ENCODE data around the gene IL37. TPM values are rescaled to one million over a fixed set of nuclear protein-coding genes. Genes with fewer than 3 reads are reported as not detected.

Gene IL37
- total and polyA plus RNA-seq, 2 donors (not counting 3 experiments of a cell fraction or from before 2014, with no cell fraction given), result not detected

DNA sequence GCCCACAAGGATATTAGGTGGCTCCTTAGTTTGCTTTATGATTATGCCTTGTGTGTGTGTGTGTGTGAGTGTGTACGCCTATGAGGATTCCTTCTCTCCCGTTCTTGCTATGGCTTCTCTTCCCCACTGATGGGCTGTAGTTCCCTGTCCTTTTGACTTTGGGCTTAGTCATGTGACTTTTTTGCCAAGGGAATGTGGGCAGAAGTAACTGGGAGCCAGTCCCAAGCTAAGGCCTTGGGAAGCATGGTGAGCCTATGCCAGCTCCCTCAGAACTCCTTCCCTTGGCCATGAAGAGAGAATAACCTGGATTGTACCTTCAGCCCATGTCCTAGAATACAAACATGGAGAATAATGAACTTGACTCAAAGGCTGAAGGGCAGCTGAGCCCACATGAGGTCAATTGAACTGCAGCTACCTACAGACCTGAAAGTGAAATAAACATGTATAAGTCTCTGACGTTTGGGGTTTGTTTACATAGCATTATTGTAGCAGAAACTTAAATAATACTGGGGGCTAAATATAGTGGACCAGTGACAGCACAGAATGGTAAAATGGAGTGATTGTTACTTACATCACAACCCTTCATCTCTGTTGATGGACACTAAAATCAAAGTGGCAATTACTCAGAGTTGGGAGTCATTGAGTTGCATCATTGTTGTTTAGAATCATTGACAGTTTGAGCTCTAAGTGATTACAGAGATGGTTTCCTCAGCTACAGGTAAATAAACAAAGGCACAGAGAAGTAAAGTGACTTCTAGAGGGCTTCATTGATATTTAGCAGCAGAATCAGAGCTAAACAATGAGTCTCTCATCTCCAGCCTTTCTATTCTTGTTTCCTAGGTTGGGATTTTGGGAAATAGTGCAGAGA is 51.6 kb downstream of the IL37 start:
- ChIA-PET POLR2A (no interaction called here), CTCF (interaction anchor here (1.5 kb wide), 1 partner anchor 149 kb away, joined by 3 read pairs; no protein-coding TSS in a partner anchor)
- no peaks in the 10 kb centered on the region for H3K79me2 ChIP-seq (ENCODE audit: control insufficient read depth, insufficient read depth, low read length)
- no peaks in the 10 kb centered on the region for H4K20me1 ChIP-seq (replicated peaks; ENCODE audit: control insufficient read depth, extremely low read depth, insufficient read depth, low read length)
- no peak overlapping the region for H3K4me2 ChIP-seq (ENCODE audit: insufficient read depth, low read length)
- intact Hi-C loops (cut with micrococcal nuclease), result no loop called here
- TF ChIP-seq, protein P1, sequence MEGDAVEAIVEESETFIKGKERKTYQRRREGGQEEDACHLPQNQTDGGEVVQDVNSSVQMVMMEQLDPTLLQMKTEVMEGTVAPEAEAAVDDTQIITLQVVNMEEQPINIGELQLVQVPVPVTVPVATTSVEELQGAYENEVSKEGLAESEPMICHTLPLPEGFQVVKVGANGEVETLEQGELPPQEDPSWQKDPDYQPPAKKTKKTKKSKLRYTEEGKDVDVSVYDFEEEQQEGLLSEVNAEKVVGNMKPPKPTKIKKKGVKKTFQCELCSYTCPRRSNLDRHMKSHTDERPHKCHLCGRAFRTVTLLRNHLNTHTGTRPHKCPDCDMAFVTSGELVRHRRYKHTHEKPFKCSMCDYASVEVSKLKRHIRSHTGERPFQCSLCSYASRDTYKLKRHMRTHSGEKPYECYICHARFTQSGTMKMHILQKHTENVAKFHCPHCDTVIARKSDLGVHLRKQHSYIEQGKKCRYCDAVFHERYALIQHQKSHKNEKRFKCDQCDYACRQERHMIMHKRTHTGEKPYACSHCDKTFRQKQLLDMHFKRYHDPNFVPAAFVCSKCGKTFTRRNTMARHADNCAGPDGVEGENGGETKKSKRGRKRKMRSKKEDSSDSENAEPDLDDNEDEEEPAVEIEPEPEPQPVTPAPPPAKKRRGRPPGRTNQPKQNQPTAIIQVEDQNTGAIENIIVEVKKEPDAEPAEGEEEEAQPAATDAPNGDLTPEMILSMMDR (IDR thresholded peaks at IDR 0.05; ENCODE audit: extremely low read depth in 1 of 2, insufficient read depth in 1 of 2, low read depth in 1 of 2, low read length in 2 of 2), result no peak
- TF ChIP-seq GATA2 (IDR thresholded peaks at IDR 0.05; ENCODE audit: insufficient read depth, insufficient read length, low read depth, low read length), result no peak
- no peak for TF ChIP-seq POLR2AphosphoS5 (IDR thresholded peaks at IDR 0.05; ENCODE audit: insufficient read depth, low read depth, low read length)
- no peak for TF ChIP-seq EZH2 (IDR thresholded peaks at IDR 0.05; ENCODE audit: borderline replicate concordance, low read depth, low read length, severe bottlenecking)
- no peak for TF ChIP-seq JUN (IDR thresholded peaks at IDR 0.05; ENCODE audit: borderline replicate concordance, insufficient read depth, insufficient read length, low read depth)
- no peak for TF ChIP-seq FOS (IDR thresholded peaks at IDR 0.05; ENCODE audit: borderline replicate concordance, insufficient read depth, low read length)
- no peak for TF ChIP-seq MYC (IDR thresholded peaks at IDR 0.05; ENCODE audit: low read depth, low read length)
- TF ChIP-seq POLR2A (IDR thresholded peaks at IDR 0.05; ENCODE audit: low read depth, low read length), result no peak
- TF ChIP-seq, protein P2, sequence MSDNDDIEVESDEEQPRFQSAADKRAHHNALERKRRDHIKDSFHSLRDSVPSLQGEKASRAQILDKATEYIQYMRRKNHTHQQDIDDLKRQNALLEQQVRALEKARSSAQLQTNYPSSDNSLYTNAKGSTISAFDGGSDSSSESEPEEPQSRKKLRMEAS (IDR thresholded peaks at IDR 0.05; ENCODE audit: insufficient read depth, insufficient read length), result no peak
- no peak for DNase-seq (ENCODE audit: low read depth, low spot score)
- peaks cover 12% of the 10 kb centered on the region in 2 experiments for H3K27me3 ChIP-seq (ENCODE audit: control insufficient read depth in 2 of 2, insufficient read depth in 2 of 2, low read length in 2 of 2)
- no peaks in the 10 kb centered on the region for H3K4me1 ChIP-seq (ENCODE audit: control insufficient read depth, extremely low read depth, insufficient read depth, low read length)
- H3K4me3 ChIP-seq (replicated peaks in 1 of 3; ENCODE audit: insufficient read depth in 1 of 3, low read depth in 1 of 3, low read length in 3 of 3), result no peak overlapping the region
- no peak for FAIRE-seq
- H2AFZ ChIP-seq (ENCODE audit: low read depth, low read length), result no peak overlapping the region
- dilution Hi-C loops (cut with MboI; ENCODE audit: extremely low pct_ligation_motif_present, low sequenced_read_pairs), result no loop called here
- H3K36me3 ChIP-seq (ENCODE audit: control insufficient read depth in 2 of 2, extremely low read depth in 1 of 2, insufficient read depth in 2 of 2, low read length in 2 of 2), result no peaks in the 10 kb centered on the region
- BruUV-seq (replicated peaks), result no TSS peak
- H3K9me1 ChIP-seq (replicated peaks; ENCODE audit: control insufficient read depth, extremely low read depth, insufficient read depth, low read length), result no peaks in the 10 kb centered on the region
- H3K9ac ChIP-seq (replicated peaks; ENCODE audit: extremely low read depth, insufficient read depth, low read length), result no peak overlapping the region
- no peak overlapping the region for H3K27ac ChIP-seq (ENCODE audit: insufficient read depth, low read depth, low read length)
- no peaks in the 10 kb centered on the region for H3K9me3 ChIP-seq (replicated peaks; ENCODE audit: control insufficient read depth, insufficient read depth, low read length)

All from endothelial cell of umbilical vein (primary cell).